ENCODE data around the gene MYO1F. TPM values are rescaled to one million over a fixed set of nuclear protein-coding genes. Genes with fewer than 3 reads are reported as not detected.

Gene MYO1F
- total RNA-seq, 2 experiments from 2014 or later: 66.7 to 67.4 TPM

GRCh38 chr19:8482696-8483095 is 94.5 kb downstream of the MYO1F start:
- H3K4me3 Mint-ChIP-seq: peak overlapping the region; percentile 9
- intact Hi-C loops (cut with DNase I, micrococcal nuclease): no loop called here
- H3K36me3 ChIP-seq (ENCODE audit: insufficient read depth, low read length): peaks cover 87% of the 10 kb centered on the region

DNA sequence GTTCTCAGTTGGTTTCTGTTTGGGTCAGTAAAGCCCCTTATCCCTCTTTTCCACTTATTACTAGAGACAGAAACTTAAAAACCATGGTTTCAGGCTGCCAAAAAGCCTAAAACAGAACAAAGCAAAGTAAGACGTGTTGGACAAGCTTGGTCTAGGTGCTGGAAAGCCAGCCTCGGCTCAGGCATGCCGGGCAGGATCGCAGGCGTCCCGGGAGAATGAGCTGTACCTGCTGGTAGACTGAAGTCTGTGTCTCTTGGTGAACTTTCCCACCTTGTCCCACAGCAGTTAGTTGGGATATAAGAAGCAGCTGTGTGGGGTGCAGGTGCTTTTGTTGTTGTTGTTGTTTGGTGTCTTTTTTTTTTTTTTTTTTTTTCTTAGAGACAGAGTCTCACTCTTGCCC is 95.6 kb downstream of the MYO1F start:
- peaks cover 69% of the 10 kb centered on the region for H3K4me1 Mint-ChIP-seq (ENCODE audit: low read depth)

More at GRCh38 chr19:8482696-8483095, 94.5 kb downstream of the MYO1F start:
- H3K9me3 ChIP-seq (ENCODE audit: control insufficient read depth in 1 of 2, insufficient read depth in 1 of 2, low read length in 2 of 2): no peaks in the 10 kb centered on the region
- no peak overlapping the region for H3K4me3 ChIP-seq (ENCODE audit: low read length)
- no peaks in the 10 kb centered on the region for H3K27me3 ChIP-seq (ENCODE audit: control insufficient read depth in 1 of 2, insufficient read depth in 2 of 2, low read length in 2 of 2)
- ChIA-PET POLR2A (interaction anchor here (1.7 kb wide), 1 partner anchor 38 kb away, joined by 6 read pairs; the partner anchor contains the start of gene HNRNPM), CTCF (no interaction called here)
- peaks cover 85% of the 10 kb centered on the region for H3K36me3 Mint-ChIP-seq (ENCODE audit: low read depth)
- DNase-seq (peak in 1 of 14 experiments; percentile 11), ATAC-seq (ENCODE audit: poor library complexity) (no peak)
- peak overlapping the region; percentile 37 for H3K27ac Mint-ChIP-seq
- no peak overlapping the region for H3K27ac ChIP-seq (ENCODE audit: low read depth in 1 of 2, low read length in 2 of 2)
- H3K4me1 ChIP-seq (ENCODE audit: insufficient read depth, low read length): peaks cover 64% of the 10 kb centered on the region
- no peak for TF ChIP-seq CTCF (IDR thresholded peaks at IDR 0.05)
- H3K27me3 Mint-ChIP-seq: no peaks in the 10 kb centered on the region
- H3K9me3 Mint-ChIP-seq: no peaks in the 10 kb centered on the region
- peaks cover 69% of the 10 kb centered on the region for H3K4me1 Mint-ChIP-seq (ENCODE audit: low read depth)

DNA sequence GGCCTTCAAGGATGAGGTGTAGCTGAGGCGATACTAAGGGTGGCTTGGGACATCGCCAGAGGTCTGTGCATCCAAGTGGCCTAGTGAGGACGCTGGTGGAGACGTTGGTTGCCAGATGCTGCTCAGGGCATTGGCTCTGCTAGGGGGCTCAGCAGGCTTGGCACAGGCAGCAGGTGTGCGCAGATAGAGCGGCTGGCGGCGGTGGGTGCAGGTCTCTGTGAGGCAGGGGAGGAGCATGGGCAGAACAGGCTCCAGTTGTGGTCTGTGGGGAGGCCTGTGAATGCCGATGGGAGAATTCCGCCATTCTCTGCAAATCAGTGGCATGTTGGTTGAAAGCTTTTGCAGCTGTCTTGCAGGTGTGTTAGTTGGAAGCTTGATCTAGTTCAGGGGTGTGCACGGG is 96.0 kb downstream of the MYO1F start:
- peaks cover 85% of the 10 kb centered on the region for H3K36me3 Mint-ChIP-seq (ENCODE audit: low read depth)
- CTCF ChIA-PET: interaction anchor here (0.7 to 1.5 kb wide), 2 partner anchors 88 to 99 kb away, joined by 3 to 4 read pairs; no protein-coding TSS in a partner anchor
- intact Hi-C loops (cut with DNase I, micrococcal nuclease): no loop called here

More for the DNA sequence above, 95.6 kb downstream of the MYO1F start:
- no peak for ATAC-seq (ENCODE audit: poor library complexity)
- Mint-ChIP-seq H3K36me3 (ENCODE audit: low read depth) (peaks cover 85% of the 10 kb centered on the region), H3K4me3 (peak overlapping the region; percentile 66), H3K9me3 (no peaks in the 10 kb centered on the region), H3K27ac (peak overlapping the region; percentile 37), H3K27me3 (no peaks in the 10 kb centered on the region)
- ChIA-PET POLR2A (interaction anchor here (0.9 to 1.7 kb wide), 2 partner anchors 32 to 37 kb away, joined by 3 to 6 read pairs; partner anchors contain the start of genes HNRNPM and ZNF414), CTCF (interaction anchor here (1.5 kb wide), 1 partner anchor 99 kb away, joined by 4 read pairs; no protein-coding TSS in a partner anchor)
- DNase-seq: no peak
- Histone ChIP-seq H3K4me1 (ENCODE audit: insufficient read depth, low read length) (peaks cover 59% of the 10 kb centered on the region), H3K36me3 (ENCODE audit: insufficient read depth, low read length) (peaks cover 86% of the 10 kb centered on the region), H3K4me3 (ENCODE audit: low read length) (no peak overlapping the region), H3K27ac (ENCODE audit: low read depth in 1 of 2, low read length in 2 of 2) (no peak overlapping the region), H3K27me3 (ENCODE audit: control insufficient read depth in 1 of 2, insufficient read depth in 2 of 2, low read length in 2 of 2) (no peaks in the 10 kb centered on the region), H3K9me3 (ENCODE audit: control insufficient read depth in 1 of 2, insufficient read depth in 1 of 2, low read length in 2 of 2) (no peaks in the 10 kb centered on the region)
- TF ChIP-seq CTCF (IDR thresholded peaks at IDR 0.05): no peak
- intact Hi-C loops (cut with DNase I, micrococcal nuclease): no loop called here

More for the DNA sequence above, 96.0 kb downstream of the MYO1F start:
- POLR2A ChIA-PET: interaction anchor here (0.6 to 1.7 kb wide), 3 partner anchors 32 to 37 kb away, joined by 3 to 6 read pairs (median 3); partner anchors contain the start of genes HNRNPM and ZNF414
- Mint-ChIP-seq H3K4me3 (peak overlapping the region; percentile 66), H3K27ac (peak overlapping the region; percentile 37), H3K9me3 (no peaks in the 10 kb centered on the region), H3K4me1 (ENCODE audit: low read depth) (peaks cover 67% of the 10 kb centered on the region), H3K27me3 (no peaks in the 10 kb centered on the region)
- Histone ChIP-seq H3K27ac (ENCODE audit: low read depth in 1 of 2, low read length in 2 of 2) (no peak overlapping the region), H3K4me1 (ENCODE audit: insufficient read depth, low read length) (peaks cover 55% of the 10 kb centered on the region), H3K36me3 (ENCODE audit: insufficient read depth, low read length) (peaks cover 86% of the 10 kb centered on the region), H3K4me3 (ENCODE audit: low read length) (no peak overlapping the region), H3K9me3 (ENCODE audit: control insufficient read depth in 1 of 2, insufficient read depth in 1 of 2, low read length in 2 of 2) (no peaks in the 10 kb centered on the region), H3K27me3 (ENCODE audit: control insufficient read depth in 1 of 2, insufficient read depth in 2 of 2, low read length in 2 of 2) (no peaks in the 10 kb centered on the region)
- TF ChIP-seq CTCF (IDR thresholded peaks at IDR 0.05): no peak
- peak; percentile 53 for ATAC-seq (ENCODE audit: poor library complexity)
- peak in 1 of 14 experiments; percentile 32 for DNase-seq
